Activated T-helper 1 cell treated with anti-CD3 and anti-CD28 coated beads, Interleukin-12 subunit alpha, Interleukin-12 subunit beta, Interleukin-2, Interleukin-4 antibody, amounts not matched to agents 30 ng/mL and 10 ng/mL and 1 ng/mL, durations not matched to agents 14 hours and 24 hours and 36 hours (primary cell): ENCODE measurements around the gene ACOT7. TPM values are rescaled to one million over a fixed set of nuclear protein-coding genes. Genes with fewer than 3 reads are reported as not detected.

Experiments
- DNase-seq: peaks from one replicate; pipeline ENCODE4 v3.0.0; 2021; ENCODE audit warnings: low spot score
- H3K27ac Mint-ChIP-seq: one replicate; pipeline ENCODE4 v1.8.0; 2021; ENCODE audit warnings: mild to moderate bottlenecking, mixed read lengths
- H3K27me3 Mint-ChIP-seq: one replicate; pipeline ENCODE4 v1.8.0; 2022; ENCODE audit warnings: mild to moderate bottlenecking, moderate library complexity, mixed read lengths; ENCODE audit not compliant: insufficient read depth
- H3K36me3 Mint-ChIP-seq: one replicate; pipeline ENCODE4 v1.8.0; 2021; ENCODE audit warnings: low read depth, mixed read lengths
- H3K4me1 Mint-ChIP-seq: one replicate; pipeline ENCODE4 v1.8.0; 2021; ENCODE audit warnings: low read depth, mixed read lengths
- H3K4me3 Mint-ChIP-seq: one replicate; pipeline ENCODE4 v1.8.0; 2021; ENCODE audit warnings: mild to moderate bottlenecking, moderate library complexity, mixed read lengths
- H3K9me3 Mint-ChIP-seq: one replicate; pipeline ENCODE4 v1.8.0; 2021; ENCODE audit warnings: mixed read lengths
- intact Hi-C: fragments of 100-400 bp; cut with micrococcal nuclease; formaldehyde crosslinking; loops from one replicate; pipeline ENCODE4 v1.15.1; 2024
- total RNA-seq: library from RNA; stranded (reverse); gene quantifications from 2 replicates; pipeline ENCODE4 v1.2.3, GENCODE V29; 2022

Gene ACOT7
- total RNA-seq, 1 donor from 2014 or later = 126 TPM

DNA sequence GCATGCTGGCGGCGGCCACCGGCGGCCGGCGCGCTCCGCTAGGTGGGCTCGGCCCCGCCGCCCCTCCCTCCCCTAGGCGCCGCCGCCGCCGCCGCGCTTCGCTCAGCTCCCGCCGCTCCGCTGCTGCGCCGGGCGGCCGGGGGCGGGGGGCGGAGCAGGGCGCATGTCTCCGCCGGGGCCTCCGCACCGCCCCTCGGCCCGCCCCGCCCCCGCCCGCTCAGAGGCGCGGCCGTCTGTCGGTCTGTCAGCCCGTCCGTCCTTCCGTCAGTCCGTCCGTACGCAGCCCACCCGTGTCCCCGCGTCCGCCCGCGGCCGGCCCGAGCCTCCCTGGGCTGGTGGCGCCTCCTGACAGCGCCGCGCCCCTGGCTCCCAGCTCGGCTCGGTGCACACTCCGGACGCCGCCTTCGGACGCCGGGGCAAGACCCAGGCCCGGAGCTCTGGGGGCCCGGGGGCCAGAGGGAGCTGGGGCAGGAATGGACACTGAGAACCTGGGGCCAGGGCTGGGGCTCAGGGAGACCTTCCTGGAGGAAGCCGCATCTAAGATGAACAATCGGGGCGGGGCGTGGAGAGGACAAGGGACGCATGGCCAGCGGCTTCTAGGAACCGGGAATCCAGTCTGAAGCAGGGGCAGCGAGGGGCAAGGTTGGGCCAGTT, 132.5 kb downstream of the ACOT7 start, which contains the start of gene GPR153:
Gene GPR153, minus strand, starts transcription at position 138 of the 654 bp plus-strand sequence. CDS start 6,193 bp downstream, outside the sequence.
- DNase-seq = peak; percentile 50
- intact Hi-C loops = loop anchor here (1.0 to 5.0 kb wide), 3 partner anchors 14 to 201 kb away; partner anchors contain the start of gene ACOT7
- peaks cover 12% of the 10 kb centered on the region for H3K27me3 Mint-ChIP-seq
- H3K4me3 Mint-ChIP-seq = peak within 1 kb of the TSS; percentile 73
- H3K4me1 Mint-ChIP-seq = no peaks in the 10 kb centered on the region
- no peak within 1 kb of the TSS for H3K27ac Mint-ChIP-seq
- H3K36me3 Mint-ChIP-seq = no peaks in the 10 kb centered on the region
- no peaks in the 10 kb centered on the region for H3K9me3 Mint-ChIP-seq

DNA sequence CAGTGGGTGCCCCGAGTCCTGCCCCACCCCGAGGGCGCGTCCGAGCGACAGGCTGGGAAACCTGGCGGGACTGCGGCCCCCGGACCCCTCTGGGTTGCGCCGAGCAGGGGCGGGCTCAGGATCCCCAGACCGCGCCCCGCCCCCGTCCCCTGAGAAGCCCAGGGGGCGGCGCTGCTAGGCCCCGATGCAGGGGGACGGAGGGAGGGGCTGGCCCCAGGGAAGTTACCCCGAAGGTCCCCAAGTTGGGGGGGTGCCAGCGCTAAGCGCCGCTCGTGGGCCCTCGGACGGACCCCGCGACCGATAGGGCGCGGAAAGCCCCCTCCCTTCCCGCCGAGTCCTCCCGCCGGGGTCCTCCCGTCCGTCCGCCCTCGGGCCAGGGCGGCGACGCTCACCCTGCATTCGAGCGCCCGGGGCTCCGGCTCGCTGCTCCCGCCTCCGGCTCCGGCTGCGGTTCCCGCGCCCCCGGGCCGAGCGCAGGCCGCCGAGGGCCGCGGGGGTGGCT, 133.1 kb downstream of the ACOT7 start:
- H3K27ac Mint-ChIP-seq = no peak overlapping the region
- intact Hi-C loops = loop anchor here (2.0 to 5.0 kb wide), 2 partner anchors 14 to 202 kb away; no protein-coding TSS in a partner anchor
- peaks cover 12% of the 10 kb centered on the region for H3K27me3 Mint-ChIP-seq
- H3K4me1 Mint-ChIP-seq = no peaks in the 10 kb centered on the region
- no peak overlapping the region for H3K4me3 Mint-ChIP-seq
- DNase-seq = no peak
- no peaks in the 10 kb centered on the region for H3K9me3 Mint-ChIP-seq
- H3K36me3 Mint-ChIP-seq = no peaks in the 10 kb centered on the region

DNA sequence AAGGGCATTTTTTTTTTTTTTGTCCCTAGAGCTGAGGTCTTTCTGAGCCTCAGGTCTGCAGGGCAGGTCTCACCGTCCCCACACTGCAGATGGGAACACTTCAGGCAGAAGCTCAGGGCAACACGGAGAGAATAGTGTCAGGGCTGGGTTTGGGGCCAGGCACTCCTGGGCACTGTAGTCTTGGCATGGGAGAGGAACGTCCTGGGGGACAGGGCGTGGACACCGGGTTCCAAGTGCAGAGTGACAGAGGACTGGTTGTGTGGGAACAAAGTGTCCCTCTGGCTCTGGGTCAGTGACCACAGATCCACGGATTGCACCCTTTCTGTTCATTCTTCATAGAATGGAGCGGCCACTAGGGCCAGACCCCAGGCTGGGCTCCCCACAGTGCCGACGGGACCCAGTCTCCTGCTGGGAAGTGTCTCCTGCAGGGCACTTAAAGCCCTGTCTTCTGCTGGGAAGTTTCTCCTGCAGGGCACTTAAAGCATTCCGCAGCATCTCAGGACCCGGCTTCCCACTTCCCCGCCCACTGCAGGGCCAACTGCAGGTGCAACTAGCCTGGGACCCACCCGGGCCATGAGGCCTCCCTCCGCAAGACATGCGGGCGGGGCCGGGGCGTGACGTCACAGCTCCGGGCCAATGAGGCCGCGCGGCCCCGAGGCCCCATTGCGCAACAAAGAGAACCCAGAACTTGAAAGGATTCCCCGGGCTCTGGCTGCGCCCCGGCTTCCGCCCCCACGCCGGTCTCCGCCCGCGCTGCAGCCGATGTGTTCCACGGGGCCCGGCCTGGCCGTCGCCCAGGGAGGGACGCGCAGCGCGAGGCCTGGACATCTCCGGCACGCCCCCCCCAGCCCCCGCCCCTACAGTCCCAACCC, 133.8 kb downstream of the ACOT7 start:
- H3K4me3 Mint-ChIP-seq = peak overlapping the region; percentile 46
- peaks cover 12% of the 10 kb centered on the region for H3K27me3 Mint-ChIP-seq
- H3K4me1 Mint-ChIP-seq = no peaks in the 10 kb centered on the region
- H3K36me3 Mint-ChIP-seq = no peaks in the 10 kb centered on the region
- peak; percentile 80 for DNase-seq
- no peaks in the 10 kb centered on the region for H3K9me3 Mint-ChIP-seq
- intact Hi-C loops = loop anchor here (2.0 to 5.0 kb wide), 2 partner anchors 13 to 203 kb away; no protein-coding TSS in a partner anchor
- no peak overlapping the region for H3K27ac Mint-ChIP-seq

DNA sequence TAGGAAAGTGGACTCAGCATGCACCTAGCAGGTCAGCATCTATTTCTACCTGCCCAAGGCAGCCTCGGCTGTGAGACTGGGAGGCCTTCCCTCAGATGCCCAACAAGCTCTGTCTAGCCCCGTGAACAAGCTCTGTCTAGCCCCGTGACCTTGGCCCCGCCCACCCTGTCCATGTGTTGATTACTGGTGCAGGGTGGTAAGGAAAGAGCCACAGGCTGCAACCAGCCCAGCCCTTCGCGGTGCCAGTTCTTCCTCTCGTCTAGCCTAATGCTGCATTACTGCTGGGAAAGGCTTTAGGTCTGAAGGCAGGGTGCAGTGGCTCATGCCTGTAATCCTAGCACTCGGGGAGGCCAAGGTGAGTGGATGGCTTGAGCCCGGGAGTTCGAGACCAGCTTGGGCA, 134.9 kb downstream of the ACOT7 start:
- no peaks in the 10 kb centered on the region for H3K4me1 Mint-ChIP-seq
- no peak for DNase-seq
- peaks cover 12% of the 10 kb centered on the region for H3K27me3 Mint-ChIP-seq
- intact Hi-C loops = no loop called here
- no peaks in the 10 kb centered on the region for H3K9me3 Mint-ChIP-seq
- H3K36me3 Mint-ChIP-seq = no peaks in the 10 kb centered on the region
- no peak overlapping the region for H3K4me3 Mint-ChIP-seq
- H3K27ac Mint-ChIP-seq = no peak overlapping the region

DNA sequence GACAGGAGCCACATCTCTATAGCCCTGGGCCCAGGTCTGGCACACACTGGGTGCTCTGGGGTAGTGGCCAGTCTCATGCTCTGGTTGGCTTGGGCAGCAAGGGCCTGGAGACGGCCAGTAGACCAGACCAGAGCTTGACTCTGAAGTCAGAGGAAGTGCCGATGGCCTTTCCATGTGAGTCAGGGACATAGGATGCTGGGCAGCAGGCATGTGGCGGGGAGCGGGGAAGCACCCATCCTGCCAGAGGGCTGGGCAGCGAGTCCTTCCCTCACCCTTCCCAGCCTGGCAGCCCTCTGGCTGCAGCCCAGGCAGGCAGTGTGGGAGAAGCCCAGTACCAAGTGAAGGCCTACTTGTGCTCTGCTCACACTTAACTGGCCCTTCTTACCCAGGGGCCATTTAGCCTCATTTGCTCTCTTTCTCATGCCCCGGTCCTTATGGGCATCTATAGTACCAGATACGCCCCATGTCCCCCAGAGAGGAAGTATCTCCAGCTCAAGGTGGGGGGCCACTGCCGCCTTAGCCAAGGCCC, 136.0 kb downstream of the ACOT7 start:
- intact Hi-C loops = no loop called here
- no peaks in the 10 kb centered on the region for H3K36me3 Mint-ChIP-seq
- H3K4me3 Mint-ChIP-seq = no peak overlapping the region
- no peak for DNase-seq
- H3K4me1 Mint-ChIP-seq = no peaks in the 10 kb centered on the region
- H3K27me3 Mint-ChIP-seq = peaks cover 12% of the 10 kb centered on the region
- no peak overlapping the region for H3K27ac Mint-ChIP-seq
- no peaks in the 10 kb centered on the region for H3K9me3 Mint-ChIP-seq

DNA sequence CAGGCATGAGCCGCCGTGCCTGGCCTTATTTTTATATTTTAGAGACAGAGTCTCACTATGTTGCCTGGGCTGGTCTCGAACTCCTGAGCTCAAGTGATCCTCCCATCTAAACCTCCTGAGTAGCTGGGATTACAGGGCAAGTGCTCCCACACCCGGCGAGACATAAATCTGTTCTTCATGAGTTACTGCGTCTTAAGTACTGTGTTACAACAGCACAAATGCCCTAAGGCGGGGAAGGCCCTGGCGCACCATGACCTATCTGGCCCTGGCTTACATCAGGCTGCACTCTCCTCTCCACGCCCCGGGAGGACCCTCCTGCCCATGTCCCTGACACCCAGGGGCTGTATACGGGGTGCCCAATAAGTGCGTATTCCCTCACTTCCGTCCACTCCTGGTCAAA, 136.9 kb downstream of the ACOT7 start:
- H3K9me3 Mint-ChIP-seq = no peaks in the 10 kb centered on the region
- H3K27me3 Mint-ChIP-seq = peaks cover 13% of the 10 kb centered on the region
- H3K27ac Mint-ChIP-seq = no peak overlapping the region
- H3K4me3 Mint-ChIP-seq = no peak overlapping the region
- no peak for DNase-seq
- H3K4me1 Mint-ChIP-seq = no peaks in the 10 kb centered on the region
- intact Hi-C loops = no loop called here
- H3K36me3 Mint-ChIP-seq = no peaks in the 10 kb centered on the region

DNA sequence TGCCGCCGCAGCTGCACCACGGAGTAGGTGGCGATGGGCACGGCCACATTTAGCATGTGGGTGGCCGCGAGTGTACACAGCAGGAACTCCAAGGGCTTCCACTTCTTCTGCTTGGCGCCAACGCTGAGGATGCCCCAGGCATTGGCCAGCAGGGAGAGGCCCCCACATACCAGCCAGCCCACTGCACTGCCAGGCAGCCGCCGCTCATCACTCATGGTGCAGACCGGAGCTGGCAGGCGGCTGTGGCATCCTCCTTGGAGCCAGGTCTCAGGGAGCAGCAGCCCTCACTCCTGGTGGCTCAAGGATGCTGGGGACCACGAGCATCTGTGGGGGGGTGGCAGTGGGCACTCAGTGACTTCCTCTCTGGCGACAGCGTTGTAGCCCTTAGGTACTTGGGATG, 138.9 kb downstream of the ACOT7 start:
- Mint-ChIP-seq H3K27ac (no peak overlapping the region), H3K27me3 (peaks cover 20% of the 10 kb centered on the region), H3K36me3 (no peaks in the 10 kb centered on the region), H3K4me1 (no peaks in the 10 kb centered on the region), H3K4me3 (no peak overlapping the region), H3K9me3 (no peaks in the 10 kb centered on the region)
- intact Hi-C loops = no loop called here
- DNase-seq = no peak

DNA sequence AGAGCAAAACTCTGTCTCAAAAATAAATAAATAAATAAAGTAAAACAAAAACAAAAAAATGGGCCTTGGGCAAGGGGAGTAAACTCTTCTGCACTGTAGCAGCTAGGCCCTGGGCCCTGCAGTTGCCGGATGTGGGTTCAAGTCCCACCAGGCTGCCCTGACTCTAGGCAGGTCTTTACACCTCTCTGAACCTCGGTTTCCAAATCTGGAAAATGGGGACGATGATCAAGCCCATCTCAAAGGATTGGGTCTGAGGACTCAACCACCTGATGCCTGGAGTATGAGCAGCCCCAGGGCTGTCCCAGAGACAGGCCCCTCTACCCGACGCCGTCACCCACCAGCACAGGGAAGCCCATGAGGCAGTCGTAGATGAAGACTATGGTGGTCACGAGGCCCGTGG, 140.2 kb downstream of the ACOT7 start:
- no peak for DNase-seq
- Mint-ChIP-seq H3K27ac (no peak overlapping the region), H3K4me3 (no peak overlapping the region), H3K27me3 (peaks cover 19% of the 10 kb centered on the region), H3K4me1 (no peaks in the 10 kb centered on the region), H3K36me3 (no peaks in the 10 kb centered on the region), H3K9me3 (no peaks in the 10 kb centered on the region)
- intact Hi-C loops = no loop called here

DNA sequence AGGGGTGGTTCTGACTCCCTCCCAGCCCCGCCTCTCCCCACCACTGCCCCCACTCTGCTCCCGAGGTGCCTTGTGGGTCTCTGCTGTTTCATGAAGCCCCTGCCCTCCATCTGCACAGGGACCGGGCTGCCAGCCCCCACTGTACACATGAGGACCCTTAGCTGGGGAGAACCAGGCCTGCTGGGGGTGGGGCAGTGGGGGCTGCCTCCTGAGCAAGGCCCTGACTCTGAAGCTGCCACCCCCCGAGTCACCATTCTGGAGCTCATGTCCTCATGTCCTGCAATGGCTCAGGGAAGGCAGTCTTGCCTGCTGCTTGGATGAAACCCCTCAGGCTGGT, 141.2 kb downstream of the ACOT7 start:
- Mint-ChIP-seq H3K4me1 (no peaks in the 10 kb centered on the region), H3K9me3 (no peaks in the 10 kb centered on the region), H3K4me3 (no peak overlapping the region), H3K27ac (no peak overlapping the region), H3K27me3 (peaks cover 25% of the 10 kb centered on the region), H3K36me3 (no peaks in the 10 kb centered on the region)
- DNase-seq = no peak
- intact Hi-C loops = no loop called here

DNA sequence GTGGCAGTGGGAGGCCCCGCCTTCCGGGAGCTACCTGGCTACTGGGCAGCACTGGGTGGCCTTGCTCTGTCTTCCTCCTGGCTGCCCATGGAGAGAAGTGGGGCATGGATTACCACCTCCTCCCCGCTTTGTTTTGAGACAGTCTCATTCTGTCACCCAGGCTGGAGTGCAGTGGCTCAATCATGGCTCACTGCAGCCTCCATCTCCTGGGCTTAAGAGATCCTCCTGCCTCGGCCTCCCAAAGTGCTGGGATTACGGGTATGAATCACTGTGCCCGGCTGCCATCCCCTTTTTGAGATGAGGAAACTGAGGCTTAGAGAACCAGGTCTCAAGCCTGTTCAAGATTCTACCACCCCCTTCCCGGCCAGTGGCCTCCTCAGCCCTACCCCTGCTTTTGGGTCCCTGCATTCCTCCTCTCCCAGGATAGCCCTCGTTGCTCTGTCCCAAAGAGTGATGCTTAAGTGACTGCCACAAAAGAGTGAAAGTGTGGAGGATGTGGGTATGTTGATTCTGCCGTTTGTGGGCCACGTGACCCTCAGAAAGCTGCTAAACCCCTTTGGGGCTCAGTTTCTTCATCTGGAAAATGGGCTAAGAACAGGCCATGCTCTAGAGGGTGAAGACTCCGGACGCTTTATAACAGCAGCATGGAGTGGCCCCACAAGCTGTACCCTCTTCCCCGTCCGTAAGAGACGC, 141.7 kb downstream of the ACOT7 start:
- peaks cover 31% of the 10 kb centered on the region for H3K27me3 Mint-ChIP-seq
- intact Hi-C loops = no loop called here
- no peaks in the 10 kb centered on the region for H3K9me3 Mint-ChIP-seq
- H3K27ac Mint-ChIP-seq = no peak overlapping the region
- no peak for DNase-seq
- H3K4me1 Mint-ChIP-seq = no peaks in the 10 kb centered on the region
- no peak overlapping the region for H3K4me3 Mint-ChIP-seq
- H3K36me3 Mint-ChIP-seq = no peaks in the 10 kb centered on the region

DNA sequence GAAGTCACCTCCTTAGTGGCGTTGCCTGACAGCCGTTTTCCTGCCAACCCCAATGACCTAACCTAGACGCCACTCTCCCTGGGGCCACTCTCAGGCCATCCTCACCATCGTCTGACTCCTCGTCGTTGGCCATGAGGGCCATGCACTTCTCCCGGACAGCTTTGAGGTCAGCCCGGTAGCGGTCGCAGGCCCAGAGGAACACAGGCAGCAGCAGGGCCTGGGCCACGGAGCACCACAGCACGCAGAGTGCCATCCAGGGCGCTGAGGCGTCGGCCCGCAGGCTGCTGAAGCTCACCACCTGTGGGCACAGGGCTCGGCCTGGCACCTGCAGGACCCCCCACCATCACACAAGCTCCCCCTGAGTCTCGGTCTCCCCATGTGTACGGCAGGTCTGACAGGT, 142.3 kb downstream of the ACOT7 start:
- Mint-ChIP-seq H3K27me3 (peaks cover 36% of the 10 kb centered on the region), H3K36me3 (no peaks in the 10 kb centered on the region), H3K27ac (no peak overlapping the region), H3K9me3 (no peaks in the 10 kb centered on the region), H3K4me1 (peaks cover 5% of the 10 kb centered on the region), H3K4me3 (no peak overlapping the region)
- intact Hi-C loops = no loop called here
- DNase-seq = no peak

DNA sequence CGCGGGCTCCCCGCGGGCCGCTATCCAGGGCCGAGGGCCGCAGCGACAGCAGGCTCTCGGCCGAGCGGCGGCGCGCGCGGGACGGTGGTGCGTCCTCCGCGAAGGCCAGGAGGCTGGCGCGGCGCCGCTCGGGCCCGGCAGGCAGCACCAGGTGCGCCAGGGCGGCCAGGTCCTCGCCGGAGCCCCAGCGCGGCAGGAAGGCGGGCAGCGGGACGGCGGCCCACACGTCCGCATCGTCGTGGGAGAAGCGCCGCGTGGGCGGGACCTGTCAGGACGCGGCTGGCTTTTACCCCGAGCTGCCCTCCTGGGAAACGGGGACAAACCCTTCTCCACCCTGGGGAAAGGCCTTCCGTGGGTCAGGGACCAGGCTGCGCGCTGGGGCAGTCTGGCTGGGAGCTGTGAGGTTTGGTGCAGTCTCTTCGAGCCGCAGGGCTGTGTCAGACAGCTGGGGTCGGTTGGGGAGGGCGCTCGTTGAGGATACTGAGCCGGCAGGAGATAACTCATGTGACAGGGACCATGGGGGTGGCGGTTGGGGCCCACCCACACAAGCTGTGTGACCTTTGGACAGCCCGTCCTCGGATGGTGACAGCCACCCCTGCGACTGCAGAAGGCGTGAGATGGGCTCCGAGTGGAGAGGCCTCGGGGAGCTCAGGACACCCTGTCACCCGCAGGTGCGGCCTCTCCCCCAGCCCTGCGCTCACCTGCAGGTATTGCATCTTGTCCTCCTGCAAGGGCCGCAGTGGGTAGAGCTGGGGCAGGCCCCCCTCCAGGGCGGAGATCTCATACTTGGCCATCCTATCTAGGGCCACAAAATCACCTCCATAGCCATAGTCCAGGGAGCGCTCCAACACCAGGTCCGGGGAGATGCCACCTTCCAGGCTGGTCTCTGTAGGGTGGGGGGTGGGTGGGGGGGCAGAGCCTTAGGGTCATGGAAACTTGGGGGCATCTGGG, 143.6 kb downstream of the ACOT7 start:
- no peak for DNase-seq
- Mint-ChIP-seq H3K4me1 (peaks cover 5% of the 10 kb centered on the region), H3K4me3 (no peak overlapping the region), H3K9me3 (no peaks in the 10 kb centered on the region), H3K36me3 (no peaks in the 10 kb centered on the region), H3K27me3 (peaks cover 38% of the 10 kb centered on the region), H3K27ac (no peak overlapping the region)
- intact Hi-C loops = loop anchor here (5.0 kb wide), 2 partner anchors 172 to 212 kb away; partner anchors contain the start of gene ESPN
